Caki2 (cell line): Measurements from ENCODE around the gene DRICH1. TPM values are rescaled to one million over a fixed set of nuclear protein-coding genes. Genes with fewer than 3 reads are reported as not detected.
"Not testable (repeated sequence)": the region's sequence is repeated elsewhere in the genome, so short reads cannot be mapped to it uniquely, and the experiment has no call there.

Experiments used
- DNase-seq: peaks from one replicate; pipeline ENCODE4 v3.0.0-alpha.2; 2015; ENCODE audit warnings: low read depth
- in situ Hi-C: cut with HindIII; loops from 2 replicates; pipeline ENCODE4 v1.10.0; 2016; ENCODE audit warnings: low sequenced_read_pairs, low pct_unique_long_range_greater_than_20kb, mixed read lengths
- total RNA-seq: library from RNA; depleted of rRNA; stranded (reverse); fragments of >200 nt; shearing (Covaris generic); gene quantifications from 2 replicates; pipeline ENCODE4 v1.2.3, GENCODE V29; 2014; ENCODE audit warnings: low replicate concordance; rRNA removed

DRICH1 gene
- total RNA-seq = not detected in 2 replicates

- in situ Hi-C loops = no loop called here
- DNase-seq = no peak
Observed at GRCh38 chr22:23632178-23632577, at the start of gene DRICH1. Gene DRICH1, minus strand, starts transcription at chr22:23632321. Its CDS starts 298 bp downstream, at chr22:23632023.

- no peak for DNase-seq
- in situ Hi-C loops = no loop called here
Observed at GRCh38 chr22:23681026-23681809, 49.1 kb upstream of the DRICH1 start.

- DNase-seq = no peak
- in situ Hi-C loops = no loop called here
Observed at GRCh38 chr22:23678133-23678532, 46.0 kb upstream of the DRICH1 start.

- in situ Hi-C loops = no loop called here
- DNase-seq = no peak
Observed at GRCh38 chr22:23677701-23677995, 45.5 kb upstream of the DRICH1 start.

- in situ Hi-C loops, DNase-seq: not testable (repeated sequence)
Observed at GRCh38 chr22:23676841-23677700, 45.0 kb upstream of the DRICH1 start.

- in situ Hi-C loops = no loop called here
- peak; percentile 47 for DNase-seq
Observed at GRCh38 chr22:23675502-23676415, 43.6 kb upstream of the DRICH1 start.

- in situ Hi-C loops, DNase-seq: not testable (repeated sequence)
Observed at GRCh38 chr22:23674886-23675501, 42.9 kb upstream of the DRICH1 start.

GRCh38 chr22:23673826-23674690 lies 41.9 kb upstream of the DRICH1 start:
- DNase-seq = no peak
- in situ Hi-C loops = no loop called here

GRCh38 chr22:23673050-23673620 lies 41.0 kb upstream of the DRICH1 start:
- in situ Hi-C loops = no loop called here
- no peak for DNase-seq

- in situ Hi-C loops, DNase-seq: not testable (repeated sequence)
Observed at GRCh38 chr22:23672307-23673049, 40.4 kb upstream of the DRICH1 start.

- in situ Hi-C loops, DNase-seq: not testable (repeated sequence)
Observed at GRCh38 chr22:23671387-23671786, 39.3 kb upstream of the DRICH1 start.

- DNase-seq = no peak
- in situ Hi-C loops = no loop called here
Observed at GRCh38 chr22:23670378-23671295, 38.5 kb upstream of the DRICH1 start.

- in situ Hi-C loops, DNase-seq: not testable (repeated sequence)
Observed at GRCh38 chr22:23660381-23660780, 28.3 kb upstream of the DRICH1 start.

- in situ Hi-C loops = no loop called here
- no peak for DNase-seq
Observed at GRCh38 chr22:23657727-23658126, 25.6 kb upstream of the DRICH1 start.

- in situ Hi-C loops = no loop called here
- no peak for DNase-seq
Observed at GRCh38 chr22:23655891-23656475, 23.9 kb upstream of the DRICH1 start.
